ENCODE results near the gene ZFYVE16. TPM values are rescaled to one million over a fixed set of nuclear protein-coding genes. Genes with fewer than 3 reads are reported as not detected.

The ZFYVE16 gene
- total and polyA plus RNA-seq, 2 of the 4 experiments (the other 2 are of a cell fraction), result 5.3 to 11.1 TPM

- Histone ChIP-seq H2AFZ (replicated peaks; ENCODE audit: low read length, poor library complexity) (no peak overlapping the region), H3K79me1 (ENCODE audit: low read depth in 1 of 2, low read length in 2 of 2) (peaks cover 5 to 19% of the 10 kb centered on the region in 2 experiments), H2BK20ac (ENCODE audit: low read depth, low read length) (no peak overlapping the region), H4K20me1 (ENCODE audit: insufficient read depth, low read length) (no peaks in the 10 kb centered on the region; the same call in 1 of the 2 replicates), H2AK5ac (ENCODE audit: low read depth, low read length) (no peak overlapping the region), H3K4me3 (ENCODE audit: insufficient read depth, low read depth, low read length) (no peak overlapping the region), H4K5ac (ENCODE audit: low read depth, low read length) (no peak overlapping the region), H3K9ac (ENCODE audit: low read depth, low read length) (no peak overlapping the region), H3K56ac (ENCODE audit: extremely low read depth, insufficient read depth, low read length) (no peak overlapping the region), H3K27me3 (ENCODE audit: control insufficient read depth, insufficient read depth, low read length) (no peaks in the 10 kb centered on the region), H3K4me1 (ENCODE audit: control insufficient read depth, insufficient read depth, low read length) (no peaks in the 10 kb centered on the region), H3K36me3 (ENCODE audit: control insufficient read depth, insufficient read depth, low read length) (peaks cover 2% of the 10 kb centered on the region; the same call in 1 of the 2 replicates), H3K18ac (ENCODE audit: low read depth, low read length) (no peak overlapping the region), H3K23ac (ENCODE audit: low read depth, low read length) (no peak overlapping the region), H3K4me2 (ENCODE audit: low read depth, low read length) (no peak overlapping the region), H3K9me3 (ENCODE audit: control insufficient read depth, insufficient read depth, low read length) (no peaks in the 10 kb centered on the region), H3K27ac (ENCODE audit: insufficient read depth, low read length) (no peak overlapping the region), H2BK120ac (ENCODE audit: low read depth, low read length) (no peak overlapping the region), H2BK5ac (ENCODE audit: low read depth, low read length, poor library complexity, severe bottlenecking) (no peak overlapping the region), H4K8ac (ENCODE audit: low read depth in 2 of 2, low read length in 2 of 2) (no peak overlapping the region), H3K14ac (replicated peaks; ENCODE audit: low read depth, low read length) (no peak overlapping the region), H2BK15ac (ENCODE audit: low read depth, low read length) (no peak overlapping the region), H4K91ac (ENCODE audit: insufficient read depth, low read depth, low read length) (no peak overlapping the region), H3K9me1 (ENCODE audit: insufficient read depth, low read length) (no peaks in the 10 kb centered on the region), H3K4ac (ENCODE audit: low read depth, low read length) (no peak overlapping the region), H2AK9ac (replicated peaks; ENCODE audit: low read depth, low read length, poor library complexity) (no peak overlapping the region)
- DNase-seq (no peak), ATAC-seq (ENCODE audit: low read depth) (no peak)
- dilution Hi-C loops (cut with HindIII; ENCODE audit: low sequenced_read_pairs, unreplicated experiment), result no loop called here
- in situ Hi-C loops (cut with MboI; ENCODE audit: low sequenced_read_pairs), result no loop called here
- ChIA-PET CTCF (no interaction called here), POLR2A (ENCODE audit: unreplicated experiment) (no interaction called here)
- no CpG with 5 or more reads among the region's 1 CpG for WGBS, 2 experiments (ENCODE audit: extremely low coverage in 2 of 2, insufficient read length in 1 of 2)
- intact Hi-C loops (cut with micrococcal nuclease), result no loop called here
- BruUV-seq (replicated peaks), result no TSS peak
- TF ChIP-seq RAD21 (IDR thresholded peaks at IDR 0.05; ENCODE audit: low read length) (no peak), MXI1 (IDR thresholded peaks at IDR 0.05; ENCODE audit: borderline replicate concordance, low read depth, low read length) (no peak), FOS (IDR thresholded peaks at IDR 0.05; ENCODE audit: low read depth, low read length) (no peak), BHLHE40 (IDR thresholded peaks at IDR 0.05; ENCODE audit: low read depth, low read length) (no peak), CEBPB (IDR thresholded peaks at IDR 0.05; ENCODE audit: low read depth, low read length) (no peak), CTCF (conservative IDR thresholded peaks at IDR 0.05; ENCODE audit: low read depth, low read length) (no peak), RCOR1 (IDR thresholded peaks at IDR 0.05; ENCODE audit: insufficient replicate concordance, low read length) (no peak), NFE2L2 (IDR thresholded peaks at IDR 0.05; ENCODE audit: low read depth, low read length) (no peak), RFX5 (IDR thresholded peaks at IDR 0.05; ENCODE audit: low read depth, low read length) (no peak), POLR2A (IDR thresholded peaks at IDR 0.05; ENCODE audit: low read depth, low read length) (no peak), USF2 (IDR thresholded peaks at IDR 0.05; ENCODE audit: low read depth, low read length) (no peak)
Measured at GRCh38 chr5:80417973-80418372, 10.1 kb downstream of the ZFYVE16 start.
